GM19397 (cell line): ENCODE measurements around the gene TMEM165.

Experiments used
- ATAC-seq: cut with Tn5 transposase; IDR thresholded peaks from one replicate; pipeline ENCODE4 v1.9.1; 2021; ENCODE audit warnings: mild to moderate bottlenecking, moderate library complexity; ENCODE audit not compliant: unreplicated experiment

TMEM165 gene

GRCh38 chr4:55367084-55367722 lies 28.6 kb upstream of the TMEM165 start:
- no peak for ATAC-seq

- ATAC-seq = no peak
Measured at GRCh38 chr4:55369968-55370367, 25.8 kb upstream of the TMEM165 start.

- no peak for ATAC-seq
Measured at GRCh38 chr4:55372259-55372658, 23.5 kb upstream of the TMEM165 start.

GRCh38 chr4:55373461-55373860 lies 22.3 kb upstream of the TMEM165 start:
- no peak for ATAC-seq

GRCh38 chr4:55376698-55377097 lies 19.1 kb upstream of the TMEM165 start:
- no peak for ATAC-seq

- ATAC-seq = no peak
Measured at GRCh38 chr4:55378617-55379467, 16.9 kb upstream of the TMEM165 start.

- ATAC-seq = no peak
Measured at GRCh38 chr4:55380576-55380975, 15.2 kb upstream of the TMEM165 start.

GRCh38 chr4:55381502-55381901 lies 14.3 kb upstream of the TMEM165 start:
- ATAC-seq = no peak

- ATAC-seq = no peak
Measured at GRCh38 chr4:55382488-55383003, 13.2 kb upstream of the TMEM165 start.

GRCh38 chr4:55385201-55385649 lies 10.5 kb upstream of the TMEM165 start:
- no peak for ATAC-seq

GRCh38 chr4:55386073-55386472 lies 9.7 kb upstream of the TMEM165 start:
- peak; percentile 79 for ATAC-seq

GRCh38 chr4:55386840-55387239 lies 8.9 kb upstream of the TMEM165 start:
- no peak for ATAC-seq

GRCh38 chr4:55393461-55394320 lies 2.1 kb upstream of the TMEM165 start:
- no peak for ATAC-seq

GRCh38 chr4:55395218-55395528 lies 584 bp upstream of the TMEM165 start:
- no peak for ATAC-seq

GRCh38 chr4:55396308-55397125 lies 760 bp downstream of the TMEM165 start:
- peak; percentile 30 for ATAC-seq

- ATAC-seq = no peak
Measured at GRCh38 chr4:55397126-55397436, 1.3 kb downstream of the TMEM165 start.

GRCh38 chr4:55397520-55398321 lies 2.0 kb downstream of the TMEM165 start:
- no peak for ATAC-seq

- no peak for ATAC-seq
Measured at GRCh38 chr4:55398461-55398860, 2.7 kb downstream of the TMEM165 start.

GRCh38 chr4:55398966-55399365 lies 3.2 kb downstream of the TMEM165 start:
- ATAC-seq = no peak

- ATAC-seq = no peak
Measured at GRCh38 chr4:55399581-55399980, 3.8 kb downstream of the TMEM165 start.
